ENCODE results near the gene DUS2. TPM values are rescaled to one million over a fixed set of nuclear protein-coding genes. Genes with fewer than 3 reads are reported as not detected.

The DUS2 gene
- total RNA-seq, 2 donors from 2014 or later: 5.3 to 8.4 TPM

DNA sequence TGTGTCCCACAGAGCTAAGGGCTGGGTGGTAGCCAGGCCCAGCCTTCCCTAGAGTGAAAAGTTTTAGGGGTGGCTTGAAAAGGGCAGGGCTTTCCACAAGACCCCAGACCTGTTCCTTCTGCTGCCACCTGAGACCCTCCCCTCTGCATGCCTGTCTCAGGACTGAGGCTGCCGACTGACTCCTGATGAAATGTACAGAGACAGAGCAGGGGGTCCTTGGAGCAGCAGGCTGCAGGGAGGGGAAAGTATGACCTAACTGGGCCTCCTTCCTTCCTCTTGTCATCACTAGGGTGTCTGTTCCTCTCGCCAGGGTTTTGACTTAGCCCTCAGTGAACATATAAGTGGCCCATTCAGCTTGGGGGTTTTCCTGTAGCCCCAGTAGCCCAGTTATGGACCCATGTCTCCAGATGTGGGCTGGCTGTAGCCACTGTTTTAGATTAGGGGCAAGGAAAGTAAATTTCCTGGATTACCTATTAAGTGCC lies 47.2 kb downstream of the DUS2 start:
- ATAC-seq (ENCODE audit: insufficient number of reproducible peaks, low FRiP score, low read depth) (no peak), DNase-seq (ENCODE audit: low spot score) (no peak)
- TF ChIP-seq, protein P1, sequence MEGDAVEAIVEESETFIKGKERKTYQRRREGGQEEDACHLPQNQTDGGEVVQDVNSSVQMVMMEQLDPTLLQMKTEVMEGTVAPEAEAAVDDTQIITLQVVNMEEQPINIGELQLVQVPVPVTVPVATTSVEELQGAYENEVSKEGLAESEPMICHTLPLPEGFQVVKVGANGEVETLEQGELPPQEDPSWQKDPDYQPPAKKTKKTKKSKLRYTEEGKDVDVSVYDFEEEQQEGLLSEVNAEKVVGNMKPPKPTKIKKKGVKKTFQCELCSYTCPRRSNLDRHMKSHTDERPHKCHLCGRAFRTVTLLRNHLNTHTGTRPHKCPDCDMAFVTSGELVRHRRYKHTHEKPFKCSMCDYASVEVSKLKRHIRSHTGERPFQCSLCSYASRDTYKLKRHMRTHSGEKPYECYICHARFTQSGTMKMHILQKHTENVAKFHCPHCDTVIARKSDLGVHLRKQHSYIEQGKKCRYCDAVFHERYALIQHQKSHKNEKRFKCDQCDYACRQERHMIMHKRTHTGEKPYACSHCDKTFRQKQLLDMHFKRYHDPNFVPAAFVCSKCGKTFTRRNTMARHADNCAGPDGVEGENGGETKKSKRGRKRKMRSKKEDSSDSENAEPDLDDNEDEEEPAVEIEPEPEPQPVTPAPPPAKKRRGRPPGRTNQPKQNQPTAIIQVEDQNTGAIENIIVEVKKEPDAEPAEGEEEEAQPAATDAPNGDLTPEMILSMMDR (IDR thresholded peaks at IDR 0.05): no peak
- H3K27ac ChIP-seq: no peak overlapping the region
- H3K36me3 ChIP-seq: peaks cover 27% of the 10 kb centered on the region
- no peaks in the 10 kb centered on the region for H3K27me3 ChIP-seq (replicated peaks; ENCODE audit: insufficient read depth)
- no peaks in the 10 kb centered on the region for H3K9me3 ChIP-seq
- peaks cover 2 to 14% of the 10 kb centered on the region in 2 donors for H3K4me1 ChIP-seq (ENCODE audit: control insufficient read depth in 1 of 2, low read depth in 2 of 2)
- no peak overlapping the region for H3K4me3 ChIP-seq

DNA sequence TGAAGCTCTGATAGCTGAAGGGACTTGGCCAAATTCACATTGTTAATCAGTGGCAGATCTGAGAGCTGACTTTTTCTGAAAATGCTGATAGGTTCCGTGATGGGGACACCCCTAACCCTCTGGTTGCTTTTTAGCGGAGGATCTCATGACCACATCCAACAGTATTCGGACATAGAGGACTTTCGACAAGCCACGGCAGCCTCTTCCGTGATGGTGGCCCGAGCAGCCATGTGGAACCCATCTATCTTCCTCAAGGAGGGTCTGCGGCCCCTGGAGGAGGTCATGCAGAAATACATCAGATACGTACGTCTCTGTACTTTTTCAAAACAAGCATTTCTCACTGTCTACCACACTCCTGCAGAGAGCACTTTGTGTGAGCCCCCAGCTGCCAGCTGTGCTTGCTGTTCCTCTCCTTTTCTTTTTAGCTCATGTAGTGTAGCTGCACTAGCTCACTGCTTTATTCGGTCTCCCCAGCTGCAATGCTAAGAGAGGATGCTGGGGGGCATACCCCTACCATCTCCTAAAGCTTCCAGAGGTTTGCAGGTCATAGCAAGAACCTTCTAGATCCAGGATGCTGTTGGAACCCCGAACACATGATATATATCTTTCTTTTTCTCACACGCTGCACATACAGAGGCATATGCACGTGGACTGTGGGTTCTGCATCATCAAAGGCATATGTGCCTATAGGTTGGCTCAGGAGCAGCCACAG lies 47.9 kb downstream of the DUS2 start:
- DNase-seq (ENCODE audit: low spot score) (no peak), ATAC-seq (ENCODE audit: insufficient number of reproducible peaks, low FRiP score, low read depth) (no peak)
- no peak overlapping the region for H3K4me3 ChIP-seq
- H3K27me3 ChIP-seq (replicated peaks; ENCODE audit: insufficient read depth): no peaks in the 10 kb centered on the region
- H3K27ac ChIP-seq: no peak overlapping the region
- peaks cover 27% of the 10 kb centered on the region for H3K36me3 ChIP-seq
- H3K9me3 ChIP-seq: no peaks in the 10 kb centered on the region
- TF ChIP-seq, protein P1 (IDR thresholded peaks at IDR 0.05): no peak
- peaks cover 2 to 8% of the 10 kb centered on the region in 2 donors for H3K4me1 ChIP-seq (ENCODE audit: control insufficient read depth in 1 of 2, low read depth in 2 of 2)

DNA sequence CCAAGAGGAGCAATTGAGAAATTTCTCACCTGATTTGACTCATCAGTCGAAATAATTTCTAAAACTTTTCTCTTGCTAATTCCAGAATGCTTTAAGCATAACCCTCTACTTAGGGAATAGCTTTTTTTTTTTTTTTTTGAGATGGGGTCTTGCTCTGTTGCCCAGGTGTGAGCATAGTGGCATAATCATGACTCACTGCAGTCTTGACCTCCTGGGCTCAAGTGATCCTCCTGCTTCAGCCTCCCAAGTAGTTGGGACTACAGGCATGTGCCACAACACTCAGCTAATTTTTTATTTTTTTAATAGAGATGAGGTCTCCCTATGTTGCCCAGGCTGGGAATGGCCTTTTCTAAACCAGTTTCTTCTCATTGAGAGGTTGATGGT lies 48.4 kb downstream of the DUS2 start:
- TF ChIP-seq, protein P1 (IDR thresholded peaks at IDR 0.05): no peak
- Histone ChIP-seq H3K4me1 (ENCODE audit: control insufficient read depth in 1 of 2, low read depth in 2 of 2) (peaks cover 0 to 2% of the 10 kb centered on the region in 2 donors), H3K27me3 (replicated peaks; ENCODE audit: insufficient read depth) (no peaks in the 10 kb centered on the region), H3K4me3 (no peak overlapping the region), H3K27ac (no peak overlapping the region), H3K9me3 (no peaks in the 10 kb centered on the region), H3K36me3 (peaks cover 27% of the 10 kb centered on the region)
- no peak for DNase-seq (ENCODE audit: low spot score)
- ATAC-seq (ENCODE audit: insufficient number of reproducible peaks, low FRiP score, low read depth): no peak

DNA sequence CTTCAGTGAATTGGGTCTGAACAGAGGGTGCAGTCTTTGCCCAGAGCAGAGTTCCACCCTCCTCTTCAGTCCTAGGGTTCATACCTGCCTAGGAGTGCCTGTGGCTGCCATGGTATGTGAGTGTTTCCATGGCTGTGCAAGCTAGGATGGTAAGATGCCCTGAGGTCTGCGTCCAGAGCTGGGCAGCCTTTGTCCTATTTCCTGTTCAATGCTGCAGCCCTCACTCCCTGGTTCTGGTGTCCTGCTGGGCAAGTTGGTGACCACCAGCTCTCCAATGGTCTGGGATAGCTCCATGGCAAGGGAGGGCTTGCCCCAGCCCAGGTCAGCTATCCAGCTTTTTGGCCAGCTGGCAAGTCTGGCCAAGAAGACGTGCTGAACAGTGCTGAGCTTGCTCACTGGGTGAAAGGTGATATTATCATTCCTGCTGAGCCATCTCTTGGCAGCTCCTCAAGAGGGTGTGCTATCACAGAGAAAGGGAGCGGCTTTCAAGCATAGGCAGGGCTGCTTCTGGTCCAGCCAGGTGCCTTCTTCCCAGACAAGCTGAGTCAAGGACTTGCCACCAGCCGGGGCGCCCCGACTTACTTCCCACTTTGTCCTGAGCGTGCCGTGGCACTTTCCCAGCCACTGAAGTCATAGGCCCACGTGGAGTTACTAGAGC lies 49.1 kb downstream of the DUS2 start:
- no peaks in the 10 kb centered on the region for H3K4me1 ChIP-seq (ENCODE audit: control insufficient read depth in 1 of 2, low read depth in 2 of 2)
- H3K36me3 ChIP-seq: peaks cover 27% of the 10 kb centered on the region
- no peaks in the 10 kb centered on the region for H3K9me3 ChIP-seq
- no peak overlapping the region for H3K4me3 ChIP-seq
- ATAC-seq (ENCODE audit: insufficient number of reproducible peaks, low FRiP score, low read depth): no peak
- H3K27ac ChIP-seq: no peak overlapping the region
- TF ChIP-seq, protein P1 (IDR thresholded peaks at IDR 0.05): no peak
- no peaks in the 10 kb centered on the region for H3K27me3 ChIP-seq (replicated peaks; ENCODE audit: insufficient read depth)
- DNase-seq (ENCODE audit: low spot score): no peak

DNA sequence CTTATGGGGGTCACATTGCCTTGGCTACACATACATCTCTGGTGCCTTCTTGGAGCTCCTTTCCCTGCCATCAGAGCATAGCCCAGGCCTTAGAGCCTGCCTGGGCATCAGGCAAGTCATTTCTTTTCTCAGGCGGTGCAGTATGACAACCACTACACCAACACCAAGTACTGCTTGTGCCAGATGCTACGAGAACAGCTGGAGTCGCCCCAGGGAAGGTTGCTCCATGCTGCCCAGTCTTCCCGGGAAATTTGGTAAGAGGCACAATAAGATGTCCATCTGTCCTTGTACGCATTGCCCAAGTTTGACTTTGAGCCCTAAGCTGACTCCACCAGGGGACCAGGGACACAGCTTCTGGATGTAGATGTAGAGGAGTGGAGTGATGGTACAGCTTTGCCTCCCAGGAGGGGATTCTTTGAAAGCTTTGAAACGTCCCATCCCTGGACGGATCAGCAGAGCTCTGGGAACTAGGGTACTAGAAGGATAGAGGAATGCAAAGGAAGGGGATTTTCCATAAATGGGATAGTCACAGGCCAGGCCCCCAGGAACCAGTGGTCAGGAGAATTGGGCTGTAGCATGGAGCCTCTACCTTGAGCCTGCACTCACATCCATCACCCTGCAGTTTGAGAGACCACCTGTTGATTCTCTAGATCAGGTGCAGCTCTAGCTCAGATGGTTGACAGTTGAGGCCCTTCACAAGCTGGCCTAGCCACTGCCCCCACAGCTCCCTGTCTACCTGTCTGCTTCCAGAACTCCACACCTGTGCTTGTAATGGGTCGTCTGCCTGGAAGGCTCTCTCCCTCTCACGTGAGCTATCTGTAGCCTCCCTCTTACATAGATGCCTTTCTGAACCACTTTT lies 51.0 kb downstream of the DUS2 start:
- DNase-seq (ENCODE audit: low spot score) (no peak), ATAC-seq (ENCODE audit: insufficient number of reproducible peaks, low FRiP score, low read depth) (no peak)
- peaks cover 27% of the 10 kb centered on the region for H3K36me3 ChIP-seq

More for the DNA sequence above, 51.0 kb downstream of the DUS2 start:
- H3K9me3 ChIP-seq: no peaks in the 10 kb centered on the region
- H3K27ac ChIP-seq: no peak overlapping the region
- H3K27me3 ChIP-seq (replicated peaks; ENCODE audit: insufficient read depth): no peaks in the 10 kb centered on the region
- no peak overlapping the region for H3K4me3 ChIP-seq
- no peaks in the 10 kb centered on the region for H3K4me1 ChIP-seq (ENCODE audit: control insufficient read depth in 1 of 2, low read depth in 2 of 2)
- TF ChIP-seq, protein P1 (IDR thresholded peaks at IDR 0.05): no peak
